ENCODE data around the gene SORCS1.

DNA sequence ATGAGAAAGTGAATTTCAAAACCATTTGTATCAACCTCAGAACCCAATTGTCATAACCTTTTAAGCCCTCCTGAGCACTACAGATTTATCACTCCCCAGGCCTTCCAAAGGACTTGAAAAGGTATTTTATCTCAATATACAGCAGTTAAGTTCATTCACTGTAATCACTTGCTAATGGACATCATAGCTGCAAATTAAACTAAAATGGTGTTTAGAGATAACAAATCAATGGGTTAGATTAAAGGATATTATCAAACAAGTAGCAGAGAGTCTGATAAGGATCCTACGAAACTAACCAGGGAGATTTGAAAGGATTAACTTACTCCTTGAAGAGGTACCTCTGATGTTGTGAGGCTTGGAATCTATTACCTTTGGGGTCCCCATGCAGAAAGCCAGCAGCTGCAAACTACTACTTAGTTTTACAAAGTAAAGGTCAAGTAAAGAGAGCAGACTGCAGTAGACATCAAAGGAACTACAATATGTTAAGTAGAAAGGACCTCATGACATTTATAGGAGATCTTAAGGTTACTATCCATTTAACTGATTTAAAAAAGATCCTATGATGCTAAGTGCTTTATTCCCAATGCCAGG, 359.4 kb downstream of the SORCS1 start:
- TF ChIP-seq, protein P1, sequence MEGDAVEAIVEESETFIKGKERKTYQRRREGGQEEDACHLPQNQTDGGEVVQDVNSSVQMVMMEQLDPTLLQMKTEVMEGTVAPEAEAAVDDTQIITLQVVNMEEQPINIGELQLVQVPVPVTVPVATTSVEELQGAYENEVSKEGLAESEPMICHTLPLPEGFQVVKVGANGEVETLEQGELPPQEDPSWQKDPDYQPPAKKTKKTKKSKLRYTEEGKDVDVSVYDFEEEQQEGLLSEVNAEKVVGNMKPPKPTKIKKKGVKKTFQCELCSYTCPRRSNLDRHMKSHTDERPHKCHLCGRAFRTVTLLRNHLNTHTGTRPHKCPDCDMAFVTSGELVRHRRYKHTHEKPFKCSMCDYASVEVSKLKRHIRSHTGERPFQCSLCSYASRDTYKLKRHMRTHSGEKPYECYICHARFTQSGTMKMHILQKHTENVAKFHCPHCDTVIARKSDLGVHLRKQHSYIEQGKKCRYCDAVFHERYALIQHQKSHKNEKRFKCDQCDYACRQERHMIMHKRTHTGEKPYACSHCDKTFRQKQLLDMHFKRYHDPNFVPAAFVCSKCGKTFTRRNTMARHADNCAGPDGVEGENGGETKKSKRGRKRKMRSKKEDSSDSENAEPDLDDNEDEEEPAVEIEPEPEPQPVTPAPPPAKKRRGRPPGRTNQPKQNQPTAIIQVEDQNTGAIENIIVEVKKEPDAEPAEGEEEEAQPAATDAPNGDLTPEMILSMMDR (IDR thresholded peaks at IDR 0.05), result no peak
- no peak for TF ChIP-seq POLR2A (IDR thresholded peaks at IDR 0.05)

All from thyroid gland (tissue), 4 donors.